ENCODE data around the gene COMP.

The COMP gene

GRCh38 chr19:18782559-18783225 lies 8.4 kb downstream of the COMP start:
- no peak for DNase-seq (ENCODE audit: low spot score)

GRCh38 chr19:18781885-18782527 lies 9.1 kb downstream of the COMP start:
- no peak for DNase-seq (ENCODE audit: low spot score)

GRCh38 chr19:18781047-18781600 lies 10.0 kb downstream of the COMP start:
- DNase-seq (ENCODE audit: low spot score), result no peak

- no peak for DNase-seq (ENCODE audit: low spot score)
These were observed 10.5 kb downstream of the COMP start for GRCh38 chr19:18780631-18781030.

- no peak for DNase-seq (ENCODE audit: low spot score)
These were observed 11.0 kb downstream of the COMP start for GRCh38 chr19:18780081-18780480.

GRCh38 chr19:18778826-18779495 lies 12.1 kb downstream of the COMP start:
- DNase-seq (ENCODE audit: low spot score), result no peak

- no peak for DNase-seq (ENCODE audit: low spot score)
These were observed 13.1 kb downstream of the COMP start for GRCh38 chr19:18778076-18778389.

- no peak for DNase-seq (ENCODE audit: low spot score)
These were observed 13.6 kb downstream of the COMP start for GRCh38 chr19:18777301-18778075.

- no peak for DNase-seq (ENCODE audit: low spot score)
These were observed 14.4 kb downstream of the COMP start for GRCh38 chr19:18776736-18777135.

- no peak for DNase-seq (ENCODE audit: low spot score)
These were observed 14.9 kb downstream of the COMP start for GRCh38 chr19:18776288-18776594.

- no peak for DNase-seq (ENCODE audit: low spot score)
These were observed 15.4 kb downstream of the COMP start for GRCh38 chr19:18775586-18776287.

- no peak for DNase-seq (ENCODE audit: low spot score)
These were observed 16.2 kb downstream of the COMP start for GRCh38 chr19:18774782-18775444.

- DNase-seq (ENCODE audit: low spot score), result no peak
These were observed 17.0 kb downstream of the COMP start for GRCh38 chr19:18774107-18774506.

- DNase-seq (ENCODE audit: low spot score), result no peak
These were observed 17.4 kb downstream of the COMP start for GRCh38 chr19:18773682-18774081.

GRCh38 chr19:18772620-18773587 lies 18.2 kb downstream of the COMP start:
- no peak for DNase-seq (ENCODE audit: low spot score)

GRCh38 chr19:18771328-18772242 lies 19.5 kb downstream of the COMP start:
- no peak for DNase-seq (ENCODE audit: low spot score)

- DNase-seq (ENCODE audit: low spot score), result no peak
These were observed 20.3 kb downstream of the COMP start for GRCh38 chr19:18770663-18771327.

- no peak for DNase-seq (ENCODE audit: low spot score)
These were observed 21.0 kb downstream of the COMP start for GRCh38 chr19:18769989-18770528.
